ENCODE measurements around the gene IL36B.

Gene IL36B

DNA sequence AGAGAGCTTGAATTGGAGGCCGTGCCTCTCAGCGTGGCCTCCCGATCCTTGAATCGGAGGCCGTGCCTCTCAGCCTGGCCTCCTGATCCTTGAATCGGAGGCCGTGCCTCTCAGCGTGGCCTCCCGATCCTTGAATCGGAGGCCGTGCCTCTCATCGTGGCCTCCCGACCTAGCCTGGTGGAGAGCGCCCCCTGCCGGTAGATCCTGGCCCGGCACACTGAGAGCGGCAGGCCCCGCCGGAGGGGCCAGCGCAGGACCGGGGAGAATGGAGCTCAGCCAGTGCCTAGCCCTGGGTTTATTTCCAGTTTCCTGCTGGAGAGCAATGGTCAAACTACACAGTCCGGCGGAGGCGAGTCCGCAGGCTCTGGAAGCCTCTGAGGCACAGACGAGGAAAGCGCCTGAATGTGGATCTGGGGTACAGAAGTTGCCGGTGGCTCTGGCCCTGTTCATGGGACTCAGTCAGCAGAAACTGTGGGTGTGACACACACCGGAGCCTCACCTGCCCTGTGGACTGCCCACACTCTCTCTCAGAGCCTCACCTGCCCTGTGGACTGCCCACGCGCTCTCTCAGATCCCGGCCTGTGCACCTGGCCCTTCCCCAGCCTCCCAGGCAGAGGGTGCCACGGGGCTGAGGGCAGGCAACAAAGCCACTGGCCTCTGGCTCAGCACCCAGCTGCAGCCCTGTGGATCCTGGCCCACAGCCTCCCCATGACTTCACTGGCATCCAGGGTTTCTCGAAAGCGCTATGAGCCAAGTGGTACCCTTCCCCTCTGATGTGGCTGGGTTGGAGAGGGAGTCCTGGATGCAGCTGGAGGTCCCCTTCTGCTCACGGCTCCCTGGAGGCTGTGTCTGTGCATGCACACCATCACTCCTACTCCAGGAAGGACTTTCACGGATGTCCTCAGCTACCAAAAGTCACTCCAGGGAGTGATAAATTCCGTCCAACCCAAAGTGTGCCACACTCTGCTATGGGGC, 1.5 kb downstream of the IL36B start:
- no peak for DNase-seq

DNA sequence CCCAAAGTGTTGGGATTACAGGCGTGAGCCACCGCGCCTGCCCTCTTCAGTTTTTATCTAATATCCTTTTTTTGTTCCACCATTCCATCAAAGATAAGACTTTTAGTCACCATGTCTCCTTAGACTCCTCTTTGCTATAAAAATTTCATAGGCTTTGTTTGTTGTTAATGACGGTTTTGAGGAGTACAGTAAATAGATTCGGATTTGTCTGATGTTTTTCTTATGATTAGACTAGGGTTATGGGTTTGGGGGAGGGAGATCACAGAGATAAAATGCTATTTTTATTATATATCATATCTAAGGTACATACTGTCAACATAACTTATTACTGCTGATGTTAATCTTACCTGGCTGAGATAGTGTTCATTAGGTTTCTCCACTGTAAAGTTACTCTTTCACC, 6.2 kb downstream of the IL36B start:
- DNase-seq, result no peak

DNA sequence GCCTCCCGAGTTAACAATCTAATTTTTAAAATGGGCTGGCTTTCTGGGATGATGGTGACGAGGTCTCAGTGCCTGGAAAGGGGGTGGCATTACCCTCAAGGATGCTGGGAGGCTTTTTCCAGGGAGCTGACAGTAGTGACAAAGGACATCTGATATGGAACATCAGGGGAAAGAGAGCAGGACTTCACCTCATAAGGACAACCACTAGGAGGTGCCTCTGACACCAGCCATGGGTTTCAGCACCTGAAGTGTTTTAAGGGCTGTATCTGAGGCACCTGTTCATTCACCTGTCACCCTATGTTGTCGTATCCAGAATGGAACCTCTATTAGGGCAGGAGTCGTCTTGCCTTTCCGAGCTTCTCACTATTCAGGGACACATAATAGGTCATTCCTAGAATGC, 10.8 kb downstream of the IL36B start:
- no peak for DNase-seq

DNA sequence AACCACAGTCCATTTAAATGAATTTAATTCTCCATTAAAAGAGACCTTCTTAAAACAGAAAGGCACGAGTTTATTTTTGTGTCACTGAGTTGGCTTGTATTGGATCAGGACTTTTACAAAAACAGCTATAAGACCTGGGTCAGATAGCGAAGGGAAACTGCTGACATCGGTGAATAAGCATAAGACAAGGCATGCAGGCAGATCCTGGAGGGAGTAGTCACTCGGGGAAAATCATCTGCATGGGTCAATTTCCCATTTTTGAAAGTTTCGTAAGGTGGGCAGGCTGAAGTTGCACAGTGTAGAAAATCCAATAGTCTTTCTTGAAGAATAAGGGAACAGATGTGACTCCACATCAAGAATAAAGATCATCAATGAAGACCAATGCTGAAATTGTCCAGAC, 12.9 kb downstream of the IL36B start:
- no peak for DNase-seq

DNA sequence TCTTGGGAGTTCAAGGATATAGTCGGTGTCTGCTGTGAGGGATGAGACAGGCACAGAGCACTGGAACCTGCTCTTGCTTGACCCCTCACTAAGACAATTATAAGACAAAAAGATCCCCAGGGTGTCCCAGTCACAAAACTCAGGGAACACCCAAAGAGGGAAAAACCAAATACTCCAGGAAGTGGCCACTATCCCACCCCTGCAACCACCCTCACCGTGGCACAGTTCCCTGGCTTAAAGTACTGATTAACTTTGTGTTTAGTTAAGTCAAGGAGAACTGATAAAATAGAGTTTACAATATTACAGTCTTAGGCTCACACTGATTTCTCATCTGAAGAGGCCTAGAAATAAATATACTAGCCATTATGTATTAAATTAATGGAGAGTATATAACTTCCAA, 13.5 kb downstream of the IL36B start:
- DNase-seq, result no peak

DNA sequence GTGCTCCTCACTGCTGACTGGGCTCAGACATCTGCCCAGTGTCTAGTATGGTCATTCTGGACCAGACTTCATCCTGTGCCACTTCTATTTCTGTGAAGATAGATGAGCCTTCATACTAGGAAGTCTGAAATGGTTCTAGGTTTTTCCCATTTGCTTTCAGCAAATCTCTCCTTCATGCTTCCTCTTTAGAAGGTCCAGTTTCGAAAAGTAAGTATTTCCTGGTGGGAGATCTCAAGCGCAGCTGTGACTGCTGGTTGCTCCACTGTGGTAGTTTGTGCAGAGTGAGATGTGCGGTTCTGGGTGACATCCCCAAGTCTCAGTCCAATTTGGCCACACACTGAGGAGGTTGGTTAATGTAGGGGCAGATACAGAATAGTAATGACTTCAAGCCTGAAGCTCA, 14.4 kb downstream of the IL36B start:
- DNase-seq, result no peak

DNA sequence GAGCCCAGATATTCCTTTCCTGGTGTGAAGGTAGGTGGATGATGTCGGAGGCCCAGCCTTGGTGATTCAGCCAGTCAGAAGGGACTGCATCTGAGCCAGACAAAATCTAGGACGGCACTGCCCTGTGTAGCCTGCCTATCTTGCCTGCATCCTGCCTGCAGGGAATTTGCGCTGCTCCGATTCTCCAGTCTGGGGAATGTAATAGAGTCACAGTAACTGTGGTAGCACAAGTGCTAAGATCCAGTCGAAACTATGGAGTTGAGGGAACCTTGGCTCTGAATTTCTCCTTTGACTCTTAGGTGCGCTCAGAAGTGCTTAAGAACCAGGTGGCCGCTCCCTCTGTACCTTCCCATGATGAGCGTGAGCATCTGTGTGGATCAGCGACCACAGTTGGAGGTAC, 15.9 kb downstream of the IL36B start:
- no peak for DNase-seq

DNA sequence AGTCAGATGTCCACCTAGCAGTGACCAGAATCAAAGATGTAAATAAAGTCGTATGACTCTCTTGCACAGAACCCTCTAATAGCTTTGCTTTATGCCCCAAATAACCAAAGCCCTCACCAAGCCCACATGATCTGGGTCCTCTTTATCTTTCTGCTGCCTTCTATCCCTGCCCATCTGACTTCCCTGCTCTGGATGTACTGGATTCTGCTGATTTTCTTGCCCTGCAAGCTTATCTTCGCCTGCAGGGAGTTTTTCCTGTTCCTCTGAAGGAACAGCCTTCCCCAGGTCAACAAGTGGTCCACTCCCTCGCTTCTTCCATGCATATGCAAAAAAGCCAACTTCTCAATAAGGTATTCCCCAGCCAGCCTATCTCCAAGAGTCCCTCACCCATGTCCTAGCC, 18.7 kb downstream of the IL36B start:
- no peak for DNase-seq

DNA sequence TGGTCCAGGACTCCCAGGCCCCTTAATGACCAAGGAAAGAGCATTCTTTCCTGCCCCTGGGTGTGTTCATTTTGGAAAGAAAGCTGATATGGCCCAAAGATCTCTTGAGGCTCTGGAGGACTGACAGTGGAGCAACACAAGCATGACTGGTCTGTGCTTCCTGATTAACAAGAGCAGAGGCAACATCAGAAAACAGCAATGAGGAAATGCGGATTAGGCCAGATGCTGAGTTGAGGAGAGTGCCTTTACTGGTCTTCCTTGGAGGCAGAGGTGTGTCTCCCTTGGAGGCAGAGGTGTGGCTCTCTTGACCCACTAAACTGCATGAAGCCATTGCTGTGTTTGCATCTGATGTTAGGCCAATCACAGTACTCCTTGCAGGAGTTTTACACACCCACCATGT, 19.9 kb downstream of the IL36B start:
- no peak for DNase-seq

DNA sequence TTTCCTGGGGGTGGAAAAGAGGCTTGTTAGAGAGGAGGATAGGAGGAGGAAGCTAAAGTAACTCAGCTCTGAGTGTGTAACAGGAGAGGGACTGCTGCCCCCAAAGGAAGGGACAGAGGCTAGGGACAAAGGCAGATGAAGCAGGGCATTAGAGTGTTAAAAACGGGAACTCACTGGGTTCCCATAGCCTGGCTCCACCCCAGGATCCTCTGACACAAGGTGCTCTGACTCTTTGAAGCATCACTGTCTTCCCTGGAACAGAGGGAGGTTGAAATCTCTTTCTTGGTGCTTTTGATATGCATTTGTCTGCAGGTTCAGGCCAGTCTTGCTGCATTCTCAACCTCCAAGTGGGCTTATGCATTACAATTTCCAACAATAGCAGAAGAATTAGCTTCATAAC, 24.6 kb downstream of the IL36B start:
- no peak for DNase-seq

DNA sequence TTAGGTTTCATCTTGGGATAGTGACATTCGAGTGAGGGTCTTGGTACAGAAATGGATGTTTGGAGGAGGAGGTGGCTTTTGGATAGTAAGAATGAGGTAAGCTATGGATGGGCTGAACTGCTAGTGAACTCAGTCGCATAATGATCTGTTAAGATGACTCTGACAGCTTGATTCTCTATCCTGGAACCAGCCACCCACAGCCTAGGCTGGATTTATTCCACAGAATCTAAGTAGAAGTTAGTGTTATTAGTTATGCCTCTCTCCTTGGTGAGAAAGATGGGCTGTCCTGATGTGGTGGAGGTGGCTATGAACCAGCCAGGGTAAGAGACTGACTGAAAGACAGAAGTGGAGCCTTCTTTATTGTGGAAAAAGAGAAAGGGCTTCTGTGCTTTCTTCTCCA, 25.0 kb downstream of the IL36B start:
- DNase-seq, result no peak

DNA sequence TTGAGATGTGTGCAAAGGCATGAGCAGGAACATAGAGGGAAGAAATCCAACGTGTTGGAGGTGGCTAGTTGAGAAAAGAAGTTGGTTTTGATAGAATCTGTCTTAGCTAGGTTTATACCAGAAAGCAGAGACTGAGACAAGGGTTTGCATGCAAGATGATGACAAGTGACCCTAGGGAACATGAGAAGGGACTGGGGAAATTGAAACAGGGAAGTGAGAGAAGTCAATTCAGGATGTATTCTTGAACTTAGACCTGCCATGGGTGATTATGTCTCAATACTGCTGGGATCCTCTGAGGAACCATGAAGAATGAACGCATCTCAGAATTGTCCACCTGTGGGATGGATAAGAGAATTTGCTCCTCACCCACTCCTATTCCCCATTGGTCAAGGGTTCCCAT, 26.9 kb downstream of the IL36B start:
- DNase-seq, result no peak

DNA sequence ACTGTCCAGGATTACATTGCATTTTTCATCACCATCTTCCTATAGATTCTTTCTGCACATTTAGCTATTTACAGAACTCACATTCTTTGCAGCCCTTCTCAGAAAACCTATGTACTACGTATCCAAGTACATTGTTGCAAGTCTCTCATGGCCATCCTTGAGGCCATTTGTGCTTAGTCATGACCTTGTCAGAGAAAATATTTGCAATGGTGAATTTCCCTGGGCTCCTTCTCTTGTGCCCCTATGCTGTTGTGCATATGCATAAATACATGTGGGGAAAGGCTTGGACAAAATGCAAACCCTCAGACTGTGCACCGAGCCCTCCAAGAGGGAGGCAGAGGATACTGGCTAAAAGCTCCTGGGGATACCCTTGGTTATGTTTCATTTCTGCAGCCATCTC, 27.9 kb downstream of the IL36B start:
- no peak for DNase-seq

DNA sequence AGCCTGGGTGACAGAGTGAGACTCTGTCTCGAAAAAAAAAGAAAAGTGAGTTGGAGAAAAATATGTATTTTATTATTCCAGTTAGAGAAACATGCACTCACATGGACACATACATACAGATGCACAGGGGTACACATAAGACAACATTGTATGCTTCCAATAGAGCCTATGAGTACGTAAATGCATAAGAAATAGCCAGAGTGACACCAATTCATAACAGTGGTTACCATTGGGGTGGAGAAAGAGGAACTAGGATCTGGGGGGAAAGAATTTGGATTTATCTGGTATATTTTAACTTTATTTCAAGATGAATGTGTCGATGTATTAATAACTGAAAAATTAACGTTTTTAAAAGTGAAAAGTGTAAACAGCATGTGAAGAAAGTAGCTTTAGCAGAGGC, 31.4 kb downstream of the IL36B start:
- DNase-seq, result no peak

DNA sequence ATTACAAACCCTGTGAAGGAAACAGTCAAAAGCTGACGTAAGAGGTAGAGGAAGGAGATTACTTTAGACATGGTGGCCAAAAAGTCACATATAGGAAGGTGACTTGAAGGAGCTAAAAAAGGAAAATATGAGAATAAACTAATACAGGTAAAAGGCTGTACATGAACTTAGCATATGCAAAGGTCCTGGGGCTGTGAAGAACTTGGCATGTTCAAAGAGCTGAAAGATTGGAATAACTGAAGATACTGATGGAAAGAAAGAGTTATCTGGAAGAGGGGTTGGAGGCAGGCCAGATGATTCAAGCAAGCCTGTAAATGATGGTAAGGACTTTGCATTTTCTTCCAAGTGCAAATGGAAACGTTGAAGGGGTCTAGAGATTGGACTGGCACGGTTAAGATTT, 34.2 kb downstream of the IL36B start:
- no peak for DNase-seq

DNA sequence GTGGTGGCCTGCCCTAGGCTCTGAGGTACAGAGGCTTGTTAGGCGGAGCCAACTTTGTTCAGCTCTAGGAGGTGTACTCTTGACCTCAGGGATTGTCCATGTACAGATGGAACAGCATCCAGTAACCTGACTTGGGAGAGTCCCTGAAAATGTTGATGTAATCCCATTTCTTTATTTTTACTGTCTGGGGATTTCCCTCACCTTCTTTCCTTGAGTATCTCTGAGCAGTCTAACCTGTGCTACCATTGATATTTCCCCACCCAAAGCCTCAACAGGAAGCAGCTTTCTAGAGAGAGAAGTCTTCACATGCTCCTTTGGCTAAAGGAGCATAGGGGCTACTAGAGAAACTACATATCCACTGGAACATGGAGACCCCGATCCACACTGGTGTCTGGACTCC, 37.0 kb downstream of the IL36B start:
- DNase-seq, result no peak

DNA sequence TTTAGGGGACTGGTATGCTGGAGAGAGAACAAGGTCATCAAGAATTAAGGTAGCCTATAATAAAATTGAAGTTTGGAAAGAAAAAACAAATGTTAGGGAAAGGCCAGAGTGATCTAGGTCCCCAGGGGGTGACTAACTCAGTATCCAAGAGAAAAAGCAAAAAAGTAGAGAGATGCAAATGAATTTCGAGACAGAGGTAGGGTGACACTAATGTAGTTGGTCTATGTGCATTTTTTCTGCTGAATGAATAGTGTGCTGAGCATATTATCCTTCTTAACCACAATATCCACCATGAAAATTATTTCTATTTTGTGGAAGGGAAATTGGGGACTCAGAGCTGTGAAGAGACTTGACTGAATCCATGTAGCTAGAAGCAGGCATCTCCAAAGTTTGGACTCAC, 37.6 kb downstream of the IL36B start:
- DNase-seq, result no peak

DNA sequence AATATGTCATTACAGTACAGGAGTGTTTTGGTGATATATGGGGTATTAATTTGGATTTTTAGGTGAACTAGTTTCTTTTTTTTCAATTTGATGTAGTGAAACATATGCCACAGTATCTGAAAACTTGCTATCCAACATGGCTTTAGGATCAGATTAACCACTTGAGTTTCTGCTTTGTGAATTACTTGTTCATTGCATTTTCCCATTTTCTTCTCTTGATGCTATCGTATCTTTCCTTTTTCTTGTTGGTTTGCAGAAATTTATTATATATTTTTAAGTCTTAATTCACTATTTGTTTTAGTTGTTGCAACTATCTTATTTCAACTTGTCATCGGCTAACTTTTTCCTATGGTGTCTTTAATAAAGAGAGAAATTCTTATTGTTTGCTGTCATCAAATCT, 38.6 kb downstream of the IL36B start:
- no peak for DNase-seq

DNA sequence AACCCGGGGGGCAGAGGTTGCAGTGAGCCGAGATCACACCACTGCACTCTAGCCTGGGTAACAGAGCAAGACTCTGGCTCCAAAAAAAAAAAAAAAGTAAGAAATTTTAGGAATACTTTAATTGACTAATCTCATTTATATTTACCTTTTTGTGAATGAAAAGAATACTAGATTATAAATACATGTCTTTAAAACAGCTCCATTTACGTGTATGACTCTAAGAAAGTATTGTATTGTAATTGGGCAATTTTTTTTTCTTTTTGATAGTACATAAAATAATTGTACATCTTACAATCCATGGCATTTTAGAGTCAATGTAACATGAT, 39.4 kb downstream of the IL36B start:
- no peak for DNase-seq

DNA sequence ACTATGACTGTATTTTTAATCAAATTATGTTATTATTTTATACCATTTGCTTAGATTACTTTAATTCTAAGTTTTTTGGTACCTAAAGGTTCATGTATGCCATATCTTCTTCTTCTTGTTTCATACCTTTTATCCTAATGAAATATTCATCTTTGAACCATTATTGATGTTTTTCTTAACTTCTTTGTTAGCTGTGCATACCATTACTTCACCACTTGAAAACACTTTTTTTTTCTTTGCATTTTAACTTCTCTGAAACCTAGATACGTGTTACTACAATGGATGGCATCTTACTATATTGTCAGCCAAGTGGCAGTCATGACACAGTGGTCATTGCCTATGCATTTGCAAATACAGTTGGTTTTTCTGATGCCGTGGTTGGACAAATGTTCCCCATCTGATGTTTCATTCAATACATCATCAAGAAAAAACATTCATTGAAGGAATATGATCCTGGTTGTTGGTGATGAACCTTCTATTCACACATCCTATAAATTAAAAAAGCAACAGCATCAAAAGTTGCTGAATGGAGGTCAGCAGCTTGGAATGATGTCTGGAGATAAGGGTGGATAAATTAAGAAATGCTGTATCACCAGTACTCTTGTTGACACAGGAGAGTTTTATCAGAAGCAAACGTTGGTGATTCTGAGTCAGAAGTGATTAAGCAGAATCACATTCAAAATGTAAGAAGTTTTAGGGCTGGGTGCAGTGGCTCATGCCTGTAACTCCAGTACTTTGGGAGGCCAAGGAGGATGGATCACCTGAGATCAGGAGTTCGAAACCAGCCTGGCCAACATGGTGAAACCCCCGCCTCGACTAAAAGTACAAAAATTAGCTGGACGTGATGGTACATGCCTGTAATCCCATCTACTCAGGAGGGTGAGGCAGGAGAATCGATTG, 40.0 kb downstream of the IL36B start:
- no peak for DNase-seq

DNA sequence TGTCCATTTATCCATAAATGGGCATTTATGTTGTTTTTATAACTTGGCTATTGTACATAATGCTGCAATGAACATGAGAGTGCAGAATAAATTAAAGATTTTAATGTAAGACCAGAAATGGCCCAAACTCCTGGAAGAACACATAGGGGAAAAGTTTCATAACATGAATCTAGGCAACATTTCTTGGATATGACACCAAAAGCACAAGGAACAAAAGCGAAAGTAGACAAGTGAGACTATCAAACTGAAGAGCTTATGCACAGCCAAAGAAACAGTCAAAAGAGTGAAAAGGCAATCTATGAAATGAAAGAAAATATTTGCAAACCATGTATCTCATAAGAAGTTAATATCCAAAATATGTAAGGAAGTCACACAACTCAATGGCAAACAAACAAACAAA, 41.6 kb downstream of the IL36B start:
- DNase-seq, result no peak

DNA sequence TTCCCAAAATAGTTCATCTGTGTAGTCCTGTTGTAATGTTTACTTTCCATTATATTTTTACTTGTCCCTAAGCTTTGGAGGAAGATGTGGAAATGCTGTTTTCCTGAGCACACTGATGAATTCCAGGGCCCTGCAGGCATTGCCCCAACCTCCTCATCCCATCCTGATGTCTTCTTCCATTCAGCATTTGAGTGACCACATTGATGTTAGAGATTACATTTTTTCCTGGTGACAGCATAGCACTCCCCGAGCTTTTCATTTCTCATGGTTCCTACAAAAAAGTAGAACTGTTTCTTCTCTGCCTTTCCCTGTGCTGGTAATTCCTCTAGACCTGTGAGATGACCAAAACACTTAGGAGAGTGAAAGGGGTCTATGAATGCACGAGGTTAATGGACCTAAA, 42.6 kb downstream of the IL36B start:
- DNase-seq, result no peak

DNA sequence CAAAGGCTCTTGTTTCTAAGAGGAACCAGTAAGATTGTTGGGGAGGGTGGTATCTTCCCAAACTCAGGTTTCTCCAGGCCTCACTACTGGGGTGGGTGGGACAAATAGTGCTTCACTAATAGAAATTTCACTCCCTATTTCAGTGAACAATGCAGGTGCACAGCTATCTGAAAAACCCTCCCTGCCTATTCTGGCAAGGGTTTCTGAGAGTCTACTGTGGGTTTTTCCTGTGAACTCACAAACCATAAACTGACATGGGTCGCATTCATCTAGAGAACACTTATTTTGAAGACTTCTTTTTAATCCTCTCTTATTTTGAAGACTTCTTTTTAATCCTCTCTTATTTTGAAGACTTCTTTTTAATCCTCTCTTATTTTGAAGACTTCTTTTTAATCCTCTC, 43.0 kb downstream of the IL36B start:
- DNase-seq, result no peak

DNA sequence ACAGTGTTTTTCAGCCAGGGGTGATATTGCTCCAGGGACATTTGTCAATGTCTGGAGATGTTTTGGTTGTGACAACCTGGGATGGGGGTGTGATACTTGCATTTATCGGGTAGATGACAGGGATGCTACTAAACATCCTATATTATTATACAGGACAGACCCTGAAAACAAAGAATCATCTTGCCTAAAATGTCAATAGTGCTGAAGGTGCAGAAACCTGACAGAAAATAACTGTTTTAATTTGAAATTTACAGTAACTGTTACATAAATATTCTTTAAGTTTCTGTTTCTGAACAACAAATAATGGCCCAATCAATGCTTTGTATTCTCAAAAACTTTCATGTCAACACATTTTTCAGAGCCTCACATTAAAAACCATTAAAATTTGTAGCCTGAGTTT, 45.4 kb downstream of the IL36B start:
- DNase-seq, result no peak
